ENCODE results near the gene DCAF5. TPM values are rescaled to one million over a fixed set of nuclear protein-coding genes. Genes with fewer than 3 reads are reported as not detected.

DCAF5 gene
- total and polyA plus RNA-seq, 9 donors = 22.4 to 43.1 (median 36.7) TPM

Other genes starting within 250 kb of the DCAF5 start
- gene ACTN1, start 173.8 kb downstream of the DCAF5 start, total RNA-seq = 30.3 TPM
- gene ACTN1, start 173.8 kb downstream of the DCAF5 start, polyA plus RNA-seq (ENCODE audit: insufficient read depth in 1 of 8, insufficient read length in 8 of 8, low replicate concordance in 1 of 8) = 10 to 100 TPM; 34.4 to 58.5 (median 50.5) TPM
- gene EXD2, start 38.4 kb upstream of the DCAF5 start, total RNA-seq = 13.1 TPM
- gene EXD2, start 38.4 kb upstream of the DCAF5 start, polyA plus RNA-seq (ENCODE audit: insufficient read depth in 1 of 8, insufficient read length in 8 of 8, low replicate concordance in 1 of 8) = 10 to 100 TPM; 14.3 to 17.2 (median 15.3) TPM
- gene GALNT16, start 107.0 kb upstream of the DCAF5 start, total RNA-seq = 10.7 TPM
- gene GALNT16, start 107.0 kb upstream of the DCAF5 start, polyA plus RNA-seq (ENCODE audit: insufficient read depth in 1 of 8, insufficient read length in 8 of 8, low replicate concordance in 1 of 8) = 10 to 100 TPM; 15.8 to 36.8 (median 22.3) TPM
- 83.6 TPM for gene ERH, start 245.2 kb upstream of the DCAF5 start, total RNA-seq
- gene ERH, start 245.2 kb upstream of the DCAF5 start, polyA plus RNA-seq (ENCODE audit: insufficient read depth in 1 of 8, insufficient read length in 8 of 8, low replicate concordance in 1 of 8) = 100 to 1,000 TPM; 138 to 195 (median 159) TPM
- gene SLC39A9, start 245.6 kb upstream of the DCAF5 start, total RNA-seq = 48.0 TPM
- 10 to 100 TPM; 26.9 to 39.7 (median 30.4) TPM for gene SLC39A9, start 245.6 kb upstream of the DCAF5 start, polyA plus RNA-seq (ENCODE audit: insufficient read depth in 1 of 8, insufficient read length in 8 of 8, low replicate concordance in 1 of 8)

All from muscle of leg (tissue), 9 donors.